Fibroblast of villous mesenchyme (primary cell): ENCODE measurements around the gene CDK2. TPM values are rescaled to one million over a fixed set of nuclear protein-coding genes. Genes with fewer than 3 reads are reported as not detected.
A peak's percentile ranks its signal among the peaks of the same experiment; 100 is the strongest.
"Not testable (repeated sequence)": the region's sequence is repeated elsewhere in the genome, so short reads cannot be mapped to it uniquely, and the experiment has no call there.

Experiments used
- DNase-seq: peaks from one replicate; pipeline ENCODE4 v3.0.0-alpha.2; 2010; ENCODE audit warnings: low read depth
- H3K4me3 ChIP-seq: 2 replicates; pipeline ENCODE4 v1.5.1; 2011; ENCODE audit warnings: low read depth, mild to moderate bottlenecking, low read length
- CTCF ChIP-seq: IDR thresholded peaks from 2 replicates; pipeline ENCODE4 v1.5.1; 2012; ENCODE audit warnings: low read depth, mild to moderate bottlenecking, low read length; ENCODE audit not compliant: insufficient read depth
- total RNA-seq: library from RNA; depleted of rRNA; stranded (reverse); fragments of >200 nt; gene quantifications from 2 replicates; pipeline ENCODE4 v1.2.3, GENCODE V29; 2012

The CDK2 gene
- total RNA-seq, 1 donor, result 51.4 TPM

GRCh38 chr12:55979069-55979468, 12.4 kb downstream of the CDK2 start:
- no peak for DNase-seq
- no peak for TF ChIP-seq CTCF

GRCh38 chr12:55981882-55982281, 15.3 kb downstream of the CDK2 start:
- DNase-seq, H3K4me3 ChIP-seq: not testable (repeated sequence)

More at GRCh38 chr12:55979069-55979468, 12.4 kb downstream of the CDK2 start:
- H3K4me3 ChIP-seq, result no peak overlapping the region

GRCh38 chr12:55982319-55982936, 15.8 kb downstream of the CDK2 start:
- no peak for TF ChIP-seq CTCF
- H3K4me3 ChIP-seq, result no peak overlapping the region
- DNase-seq, result peak; percentile 34

GRCh38 chr12:55983232-55983842, 16.7 kb downstream of the CDK2 start:
- no peak for DNase-seq
- H3K4me3 ChIP-seq, result no peak overlapping the region
- no peak for TF ChIP-seq CTCF

- DNase-seq, result no peak
- TF ChIP-seq CTCF, result no peak
- no peak overlapping the region for H3K4me3 ChIP-seq
Measured at GRCh38 chr12:55984861-55985260, 18.2 kb downstream of the CDK2 start.

GRCh38 chr12:55985341-55985740, 18.7 kb downstream of the CDK2 start:
- DNase-seq, result no peak
- no peak overlapping the region for H3K4me3 ChIP-seq
- no peak for TF ChIP-seq CTCF

- not testable (repeated sequence) for H3K4me3 ChIP-seq, DNase-seq
Measured at GRCh38 chr12:55985976-55986375, 19.3 kb downstream of the CDK2 start.

- H3K4me3 ChIP-seq, result no peak overlapping the region
- TF ChIP-seq CTCF, result no peak
- DNase-seq, result no peak
Measured at GRCh38 chr12:55991110-55991509, 24.5 kb downstream of the CDK2 start.
